ENCODE results near the gene SERHL2.
"Not testable (repeated sequence)": the region's sequence is repeated elsewhere in the genome, so short reads cannot be mapped to it uniquely, and the experiment has no call there.

Gene SERHL2

GRCh38 chr22:42575996-42576574 is 22.3 kb downstream of the SERHL2 start:
- DNase-seq, result not testable (repeated sequence)

GRCh38 chr22:42577141-42577540 is 23.4 kb downstream of the SERHL2 start:
- not testable (repeated sequence) for DNase-seq

- DNase-seq, result no peak
Measured at GRCh38 chr22:42577623-42578240, 24.0 kb downstream of the SERHL2 start.

DNA sequence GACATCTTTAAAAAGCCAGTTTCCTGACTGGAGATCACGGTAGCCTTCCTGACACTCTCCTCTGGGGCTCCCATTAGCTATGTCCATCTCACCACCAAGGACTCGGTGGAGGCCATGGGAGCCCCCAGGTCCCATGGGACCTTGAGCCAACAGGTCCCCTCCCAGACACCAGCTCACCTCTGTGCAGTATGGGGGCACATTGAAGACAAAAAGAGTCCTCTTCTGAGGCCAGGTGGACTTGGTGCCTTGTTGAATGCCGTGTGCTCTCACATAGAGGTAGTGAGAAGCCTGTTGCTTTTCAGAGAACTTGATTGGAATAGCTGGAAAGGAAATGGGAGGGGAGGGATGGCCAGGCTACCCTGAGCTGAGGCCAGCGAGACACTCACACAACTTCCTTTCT is 26.3 kb downstream of the SERHL2 start:
- not testable (repeated sequence) for DNase-seq

GRCh38 chr22:42581194-42581761 is 27.5 kb downstream of the SERHL2 start:
- not testable (repeated sequence) for DNase-seq

DNA sequence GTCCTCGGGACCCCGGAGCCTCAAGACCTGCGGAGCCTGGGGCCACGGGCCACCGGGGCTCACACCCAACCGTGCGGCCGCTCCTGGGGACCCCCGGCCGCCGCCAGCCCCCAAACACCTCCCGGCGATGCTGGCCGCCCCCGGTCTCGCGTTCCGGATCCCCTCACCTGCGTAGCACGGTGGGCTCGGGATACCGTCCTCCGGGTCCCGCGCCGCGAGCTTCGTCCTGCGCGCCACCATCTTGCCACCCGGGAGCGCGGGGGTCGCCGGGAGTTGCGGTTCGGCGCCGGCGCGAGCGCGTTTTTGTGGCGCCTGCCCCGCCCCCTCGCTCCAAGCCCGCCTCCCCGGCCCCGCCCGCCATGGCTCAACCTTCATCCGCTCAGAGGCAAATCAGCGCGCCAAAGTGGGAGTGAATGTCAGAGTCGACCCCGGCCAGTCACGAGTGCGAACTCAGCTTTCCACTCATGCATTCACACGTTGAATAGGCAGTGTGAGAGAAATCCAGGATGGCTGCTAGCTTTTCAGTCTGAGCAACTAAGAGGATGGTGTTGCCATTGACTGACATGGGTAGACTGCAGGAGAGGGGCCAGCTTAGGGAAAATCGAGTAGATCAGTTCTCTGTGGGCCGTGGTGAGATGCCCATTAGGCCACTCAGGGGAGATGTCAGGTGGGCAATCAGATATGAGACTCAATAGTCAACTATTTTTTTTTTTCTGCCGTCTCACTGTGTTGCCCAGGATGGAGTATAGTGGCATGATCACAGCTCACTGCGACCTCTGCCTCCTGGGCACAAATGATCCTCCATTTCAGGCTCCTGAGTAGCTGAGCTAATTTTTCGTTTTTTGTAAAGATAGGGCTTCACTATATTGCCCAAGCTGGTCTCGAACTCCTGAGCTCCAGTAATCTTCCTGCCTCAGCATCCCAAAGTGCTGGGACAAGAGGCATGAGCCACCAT is 28.3 kb downstream of the SERHL2 start:
- peak; percentile 79 for DNase-seq

DNA sequence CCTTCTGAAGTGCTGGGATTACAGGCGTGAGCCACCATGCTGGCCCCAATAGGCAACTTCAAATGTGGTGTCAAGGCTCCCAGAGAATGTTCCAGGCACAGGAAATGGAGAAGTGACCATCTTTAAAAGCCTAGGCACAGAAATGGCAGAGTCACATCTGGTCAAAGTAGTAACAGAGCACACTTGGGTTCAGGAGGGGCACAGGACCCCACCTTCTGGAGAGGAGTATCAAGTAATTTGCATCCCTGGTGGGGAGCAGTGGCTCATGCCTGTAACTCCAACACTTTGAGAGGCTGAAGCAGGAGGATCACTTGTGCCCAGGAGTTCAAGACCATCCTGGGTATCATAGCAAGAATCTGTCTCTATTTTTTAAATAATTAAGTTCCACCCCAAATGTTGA is 29.2 kb downstream of the SERHL2 start:
- DNase-seq, result no peak

GRCh38 chr22:42584364-42584940 is 30.7 kb downstream of the SERHL2 start:
- no peak for DNase-seq

DNA sequence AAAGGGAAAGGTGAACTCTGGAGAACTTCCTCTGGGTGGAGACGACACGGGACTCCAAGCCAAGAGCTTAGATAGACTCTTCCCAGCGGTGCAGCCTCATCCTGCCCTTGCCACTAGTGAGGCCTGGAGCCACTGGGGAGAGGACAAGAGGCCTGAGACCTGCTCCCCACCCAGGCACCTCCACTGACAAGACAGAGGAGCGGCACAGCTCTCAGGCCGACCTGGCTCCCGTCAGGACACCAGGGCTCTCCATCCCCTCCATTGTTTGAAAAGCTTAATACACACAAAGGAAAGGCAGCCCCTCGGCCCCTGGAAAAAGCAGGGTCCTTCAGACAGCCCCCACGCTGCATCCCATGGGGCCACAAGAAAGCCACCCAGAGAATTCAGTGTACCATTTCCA is 31.3 kb downstream of the SERHL2 start:
- no peak for DNase-seq

- no peak for DNase-seq
Measured at GRCh38 chr22:42586381-42586780, 32.6 kb downstream of the SERHL2 start.

GRCh38 chr22:42587588-42588175 is 33.9 kb downstream of the SERHL2 start:
- no peak for DNase-seq

DNA sequence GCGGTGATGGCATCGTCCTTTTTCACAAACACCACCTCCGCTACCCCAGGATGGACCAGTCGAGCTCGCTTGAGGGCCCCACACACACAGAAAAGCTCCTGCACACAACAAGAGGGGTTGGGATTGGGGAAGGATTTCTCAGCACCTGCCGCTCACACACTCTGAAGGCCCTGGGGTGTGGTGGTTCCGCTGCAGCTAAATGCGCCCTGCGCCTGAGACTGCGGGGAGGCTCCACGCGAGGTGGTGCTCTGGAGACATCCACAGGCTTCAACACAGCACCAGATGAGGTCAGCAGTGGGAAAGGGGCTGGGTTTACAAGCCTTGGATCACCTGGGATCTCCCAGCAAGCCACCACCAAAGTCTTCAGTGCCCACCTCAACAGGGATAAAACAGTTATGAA is 38.2 kb downstream of the SERHL2 start:
- no peak for DNase-seq

DNA sequence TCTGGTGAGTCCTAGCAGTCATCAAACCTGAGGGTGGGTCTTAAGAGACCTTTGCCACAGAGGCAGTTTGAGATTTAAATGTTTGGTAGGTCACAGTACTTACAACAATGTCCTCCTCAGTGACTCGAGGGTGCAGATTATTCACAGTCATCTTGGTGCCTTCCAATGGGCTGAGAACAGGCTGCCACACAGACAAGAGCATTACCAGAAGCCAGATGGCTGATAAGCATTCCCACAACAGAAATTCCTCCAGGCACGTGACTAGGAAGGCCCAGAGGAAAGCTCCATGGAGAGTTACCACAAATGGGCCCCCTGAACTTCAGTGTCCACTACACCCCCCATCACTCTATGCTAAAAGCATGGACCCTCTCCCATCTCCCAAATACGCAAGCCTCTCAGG is 41.7 kb downstream of the SERHL2 start:
- no peak for DNase-seq

DNA sequence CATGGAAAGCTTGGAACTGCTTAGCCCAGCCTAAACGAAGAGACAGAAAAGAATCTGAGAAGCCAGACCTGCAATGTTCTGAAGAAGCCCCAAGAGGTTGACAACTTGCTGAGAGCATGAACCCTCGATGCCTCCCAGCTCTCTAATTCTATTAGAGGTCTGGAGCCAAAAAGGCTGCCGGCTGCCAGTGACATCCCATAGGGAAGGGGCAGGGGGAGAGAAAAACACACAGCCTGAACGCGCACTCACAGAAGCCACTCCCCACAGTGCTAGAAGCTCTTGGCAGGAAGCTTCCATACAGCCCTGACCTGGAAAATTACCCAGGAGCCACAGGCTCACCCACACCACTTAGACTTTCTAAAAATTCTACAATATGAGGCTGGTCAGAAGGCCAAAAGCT is 42.6 kb downstream of the SERHL2 start:
- DNase-seq, result no peak

GRCh38 chr22:42596863-42597530 is 43.2 kb downstream of the SERHL2 start:
- DNase-seq, result no peak

DNA sequence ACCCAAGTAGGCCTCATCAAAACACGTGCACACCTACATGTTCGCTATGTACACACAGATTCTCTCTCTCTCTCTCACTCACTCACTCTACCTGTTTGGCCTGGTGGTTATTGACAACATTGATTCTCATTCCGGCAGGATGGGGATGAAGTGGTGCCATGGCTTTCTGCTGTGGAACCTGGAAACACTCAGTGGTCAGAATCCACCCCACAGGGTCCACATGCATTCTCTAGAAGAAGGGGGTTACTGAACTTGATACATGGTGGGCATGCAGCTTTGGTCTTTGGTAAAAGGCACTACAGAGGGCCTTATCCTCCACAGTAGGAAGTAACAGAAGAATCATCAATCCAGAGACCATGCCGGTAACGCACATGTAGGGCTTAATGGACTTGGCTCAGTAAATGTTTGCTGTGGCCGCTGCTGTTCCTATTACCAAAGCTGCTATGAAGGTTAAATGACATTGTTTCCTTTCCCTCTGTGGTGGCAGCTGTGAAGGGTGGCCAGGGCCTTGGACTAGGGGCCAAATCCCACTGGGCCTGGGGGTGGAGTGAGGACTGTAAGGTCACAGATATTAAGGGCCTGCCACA is 48.2 kb downstream of the SERHL2 start:
- DNase-seq, result no peak

- no peak for DNase-seq
Measured at GRCh38 chr22:42602470-42602869, 48.7 kb downstream of the SERHL2 start.

DNA sequence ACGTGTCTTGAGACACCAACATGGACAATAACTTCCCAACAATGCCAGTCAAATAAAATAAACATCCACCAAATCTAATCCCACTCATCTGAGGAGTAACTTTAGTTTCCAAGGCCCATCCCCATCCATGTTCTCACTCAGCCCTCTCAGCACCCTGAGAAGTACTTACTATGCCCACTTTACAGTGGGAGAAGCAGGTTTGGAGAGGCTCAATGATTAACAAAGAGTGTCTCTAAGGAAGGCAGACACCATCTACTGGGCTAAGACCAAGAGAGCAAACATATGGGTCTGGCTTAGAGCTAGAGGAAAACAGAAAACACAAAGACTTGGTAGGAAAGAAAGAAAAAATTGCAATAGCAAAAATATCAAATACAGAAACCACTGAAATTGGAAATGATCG is 49.7 kb downstream of the SERHL2 start:
- DNase-seq, result no peak

GRCh38 chr22:42604403-42604802 is 50.6 kb downstream of the SERHL2 start:
- DNase-seq, result no peak

DNA sequence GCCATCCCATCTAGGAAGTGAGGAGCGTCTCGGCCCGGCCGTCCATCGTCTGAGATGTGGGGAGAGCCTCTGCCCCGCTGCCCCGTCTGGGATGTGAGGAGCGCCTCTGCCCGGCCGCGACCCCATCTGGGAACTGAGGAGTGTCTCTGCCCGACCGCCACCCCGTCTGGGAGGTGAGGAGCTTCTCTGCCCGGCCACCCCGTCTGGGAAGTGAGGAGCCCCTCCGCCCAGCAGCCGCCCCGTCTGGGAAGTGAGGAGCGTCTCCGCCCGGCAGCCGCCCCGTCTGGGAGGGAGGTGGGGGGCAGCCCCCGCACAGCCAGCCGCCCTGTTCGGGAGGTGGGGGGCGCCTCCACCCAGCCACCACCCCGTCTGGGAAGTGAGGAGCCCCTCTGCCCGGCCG is 53.9 kb downstream of the SERHL2 start:
- not testable (repeated sequence) for DNase-seq

DNA sequence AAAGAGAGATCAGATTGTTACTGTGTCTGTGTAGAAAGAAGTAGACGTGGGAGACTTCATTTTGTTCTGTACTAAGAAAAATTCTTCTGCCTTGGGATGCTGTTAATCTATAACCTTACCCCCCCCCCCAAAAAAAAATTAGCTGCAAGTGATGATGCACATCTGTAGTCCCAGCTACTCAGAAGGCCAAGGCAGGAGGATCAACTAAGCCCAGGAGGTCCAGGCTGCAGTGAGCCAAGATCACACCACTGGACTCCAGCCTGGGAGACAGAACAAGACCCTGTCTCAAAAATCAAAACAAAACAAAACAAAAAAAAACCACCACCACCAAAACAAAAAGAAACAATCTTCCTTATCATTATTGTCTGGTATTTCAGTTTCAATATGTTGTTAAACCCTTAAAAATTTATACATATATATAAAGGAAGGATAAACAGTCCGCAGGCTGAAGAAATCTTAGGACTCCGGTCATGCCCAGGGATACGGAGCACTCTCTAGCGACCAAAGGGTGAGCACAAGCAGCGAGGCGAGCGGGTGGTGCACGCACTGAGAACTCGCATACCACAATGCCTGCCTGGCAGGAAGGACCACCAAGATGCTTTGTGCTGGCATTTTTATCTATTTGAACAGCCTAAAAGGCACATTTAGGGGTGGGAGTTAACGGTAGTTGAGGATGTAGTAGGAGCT is 54.5 kb downstream of the SERHL2 start:
- DNase-seq, result no peak
